ENCODE results near the gene UBR2. TPM values are rescaled to one million over a fixed set of nuclear protein-coding genes. Genes with fewer than 3 reads are reported as not detected.

Gene UBR2
- total RNA-seq, 1 donor from 2014 or later: 39.6 TPM

DNA sequence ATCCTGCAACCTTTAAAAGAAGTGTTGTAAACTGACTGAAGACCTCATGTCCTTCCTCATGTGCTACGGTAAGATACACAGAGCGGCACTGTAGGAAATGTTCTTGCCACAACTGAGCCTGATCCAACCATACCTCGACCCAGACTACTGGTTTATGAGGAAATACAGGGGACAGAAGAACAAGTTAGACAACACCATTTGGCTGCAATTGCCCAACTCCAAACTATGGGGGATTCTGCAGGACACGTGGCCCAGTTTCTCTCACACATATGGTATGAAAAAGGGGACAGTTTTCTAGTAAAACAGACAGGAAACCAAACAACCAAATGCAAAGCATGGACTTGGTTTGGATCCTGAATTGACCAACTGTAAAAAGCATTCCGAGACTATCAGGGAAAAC is 148.1 kb downstream of the UBR2 start:
- Histone ChIP-seq H3K27ac (no peak overlapping the region), H3K36me3 (no peaks in the 10 kb centered on the region), H3K4me3 (no peak overlapping the region), H3K9me3 (peaks cover 7% of the 10 kb centered on the region), H3K4me1 (no peaks in the 10 kb centered on the region), H3K27me3 (ENCODE audit: low read depth) (no peaks in the 10 kb centered on the region)
- ATAC-seq (no peak), DNase-seq (no peak)
- intact Hi-C loops (cut with DNase I): no loop called here
- TF ChIP-seq, protein P1, sequence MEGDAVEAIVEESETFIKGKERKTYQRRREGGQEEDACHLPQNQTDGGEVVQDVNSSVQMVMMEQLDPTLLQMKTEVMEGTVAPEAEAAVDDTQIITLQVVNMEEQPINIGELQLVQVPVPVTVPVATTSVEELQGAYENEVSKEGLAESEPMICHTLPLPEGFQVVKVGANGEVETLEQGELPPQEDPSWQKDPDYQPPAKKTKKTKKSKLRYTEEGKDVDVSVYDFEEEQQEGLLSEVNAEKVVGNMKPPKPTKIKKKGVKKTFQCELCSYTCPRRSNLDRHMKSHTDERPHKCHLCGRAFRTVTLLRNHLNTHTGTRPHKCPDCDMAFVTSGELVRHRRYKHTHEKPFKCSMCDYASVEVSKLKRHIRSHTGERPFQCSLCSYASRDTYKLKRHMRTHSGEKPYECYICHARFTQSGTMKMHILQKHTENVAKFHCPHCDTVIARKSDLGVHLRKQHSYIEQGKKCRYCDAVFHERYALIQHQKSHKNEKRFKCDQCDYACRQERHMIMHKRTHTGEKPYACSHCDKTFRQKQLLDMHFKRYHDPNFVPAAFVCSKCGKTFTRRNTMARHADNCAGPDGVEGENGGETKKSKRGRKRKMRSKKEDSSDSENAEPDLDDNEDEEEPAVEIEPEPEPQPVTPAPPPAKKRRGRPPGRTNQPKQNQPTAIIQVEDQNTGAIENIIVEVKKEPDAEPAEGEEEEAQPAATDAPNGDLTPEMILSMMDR (IDR thresholded peaks at IDR 0.05): no peak

DNA sequence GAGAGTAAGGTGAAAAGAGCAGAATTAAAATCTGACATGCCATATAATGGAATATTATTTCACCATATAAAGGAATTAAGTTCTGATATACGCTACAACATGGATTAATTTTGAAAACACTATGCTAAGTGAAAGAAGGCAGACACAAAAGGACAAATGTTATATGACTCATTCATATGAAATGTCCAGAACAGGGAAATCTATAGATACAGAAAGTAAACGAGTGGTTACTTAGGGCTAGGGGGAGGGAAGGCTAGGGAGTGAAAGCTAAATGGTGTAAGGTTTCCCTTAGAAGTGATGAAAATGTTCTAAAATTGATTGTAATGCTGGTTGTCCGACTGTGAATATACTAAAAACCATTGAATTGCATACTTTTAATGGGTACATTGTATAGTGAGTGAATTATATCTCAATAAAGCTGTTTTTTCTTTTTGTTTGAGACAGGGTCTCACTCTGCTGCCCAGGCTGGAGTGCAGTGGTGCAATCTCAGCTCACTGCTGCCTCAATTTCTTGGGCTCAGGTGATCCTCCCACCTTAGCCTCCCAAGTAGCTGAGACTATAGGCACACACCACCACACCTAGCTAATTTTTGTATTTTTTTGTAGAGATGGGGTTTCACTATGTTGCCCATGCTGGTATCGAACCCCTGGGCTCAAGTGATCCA is 150.4 kb downstream of the UBR2 start:
- Histone ChIP-seq H3K27ac (no peak overlapping the region), H3K4me1 (no peaks in the 10 kb centered on the region), H3K4me3 (no peak overlapping the region), H3K27me3 (ENCODE audit: low read depth) (no peaks in the 10 kb centered on the region), H3K9me3 (peaks cover 7% of the 10 kb centered on the region), H3K36me3 (no peaks in the 10 kb centered on the region)
- TF ChIP-seq, protein P1 (IDR thresholded peaks at IDR 0.05): no peak
- ATAC-seq: no peak
- intact Hi-C loops (cut with DNase I): no loop called here
- no peak for DNase-seq

DNA sequence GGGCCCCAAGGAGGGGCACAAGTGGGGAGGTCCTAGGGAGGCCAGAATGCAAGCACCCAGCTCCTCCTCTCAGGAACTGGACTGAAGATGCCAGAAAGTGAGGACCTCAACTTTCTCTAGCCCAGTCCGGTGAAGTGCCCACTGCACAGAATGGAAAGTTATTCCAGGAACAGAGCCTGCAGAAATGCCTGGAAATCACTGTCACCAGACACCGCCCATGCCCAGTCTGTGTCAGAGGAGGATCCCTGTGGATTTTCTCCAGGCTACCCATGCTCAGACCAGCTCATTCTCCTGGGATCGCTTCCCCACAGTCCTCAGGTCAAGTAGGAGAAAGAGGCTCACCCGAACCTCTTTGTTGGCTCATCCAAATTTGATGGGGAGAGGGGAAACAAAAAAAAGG is 152.0 kb downstream of the UBR2 start:
- Histone ChIP-seq H3K9me3 (peaks cover 7% of the 10 kb centered on the region), H3K4me1 (no peaks in the 10 kb centered on the region), H3K4me3 (no peak overlapping the region), H3K36me3 (no peaks in the 10 kb centered on the region), H3K27ac (no peak overlapping the region), H3K27me3 (ENCODE audit: low read depth) (no peaks in the 10 kb centered on the region)
- TF ChIP-seq, protein P1 (IDR thresholded peaks at IDR 0.05): no peak
- intact Hi-C loops (cut with DNase I): no loop called here
- ATAC-seq (no peak), DNase-seq (no peak)

DNA sequence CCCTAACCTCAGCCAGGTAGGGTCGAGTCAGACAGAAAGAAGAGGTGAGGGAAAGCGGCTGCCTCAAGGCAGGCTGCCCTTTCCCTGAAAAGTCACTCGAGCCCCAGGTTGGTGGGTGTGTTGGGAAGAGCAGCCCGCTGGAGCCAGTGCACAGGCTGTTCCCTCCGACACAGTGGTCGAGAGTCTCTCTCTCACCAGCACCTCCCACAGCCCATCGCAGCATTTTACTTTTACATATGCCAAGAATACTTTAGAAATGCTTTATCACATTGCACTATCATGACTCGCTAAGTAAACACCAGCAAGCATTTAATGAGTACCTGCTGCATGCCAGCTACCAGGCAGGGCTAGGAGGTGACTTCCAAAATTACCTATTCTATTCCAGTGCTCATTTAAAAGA is 156.9 kb downstream of the UBR2 start:
- intact Hi-C loops (cut with DNase I): no loop called here
- Histone ChIP-seq H3K9me3 (no peaks in the 10 kb centered on the region), H3K27me3 (ENCODE audit: low read depth) (no peaks in the 10 kb centered on the region), H3K4me1 (peaks cover under 1% of the 10 kb centered on the region), H3K36me3 (no peaks in the 10 kb centered on the region), H3K4me3 (no peak overlapping the region), H3K27ac (no peak overlapping the region)
- DNase-seq: no peak
- TF ChIP-seq, protein P1 (IDR thresholded peaks at IDR 0.05): no peak
- peak; percentile 38 to 49 for ATAC-seq

DNA sequence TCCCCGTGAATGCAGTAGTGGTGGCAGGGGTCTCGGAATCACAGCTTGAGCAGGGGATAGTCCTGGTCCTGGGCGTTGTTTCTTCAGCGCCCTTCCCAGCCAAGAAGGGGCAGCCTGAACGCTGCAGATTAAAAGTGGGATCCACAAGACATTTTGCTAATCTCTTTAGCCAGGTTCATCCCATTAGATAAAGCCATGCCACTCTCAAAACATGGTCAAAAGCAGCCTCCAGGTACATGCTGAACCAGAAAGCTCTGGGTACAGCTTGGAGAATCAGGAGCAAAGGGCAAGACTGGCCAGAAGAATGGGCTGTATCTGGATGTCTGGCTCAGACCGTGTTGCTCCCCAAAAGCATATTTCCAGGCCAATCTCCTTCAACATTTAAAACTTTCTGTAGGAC is 158.7 kb downstream of the UBR2 start, which contains the start of gene PRPH2:
PRPH2 (minus strand) TSS at position 101 of the 400 bp plus-strand sequence. CDS start 263 bp downstream, outside the sequence.
- no peak for ATAC-seq
- H3K4me3 ChIP-seq: no peak within 1 kb of the TSS
- no peak within 1 kb of the TSS for H3K27ac ChIP-seq
- no peak for DNase-seq
- intact Hi-C loops (cut with DNase I): no loop called here
- H3K36me3 ChIP-seq: no peaks in the 10 kb centered on the region
- TF ChIP-seq, protein P1 (IDR thresholded peaks at IDR 0.05): no peak
- peaks cover 15% of the 10 kb centered on the region for H3K4me1 ChIP-seq
- no peaks in the 10 kb centered on the region for H3K9me3 ChIP-seq
- H3K27me3 ChIP-seq (ENCODE audit: low read depth): no peaks in the 10 kb centered on the region
